HepG2 (cell line): Measurements from ENCODE around the gene CACNG4. TPM values are rescaled to one million over a fixed set of nuclear protein-coding genes. Genes with fewer than 3 reads are reported as not detected.
A peak's percentile ranks its signal among the peaks of the same experiment; 100 is the strongest.

ENCODE experiments used
- ATAC-seq: fragments of 200-7000 bp; cut with Tn5 transposase; 3 replicates; pipeline ENCODE4 v1.9.1; 2020; ENCODE audit warnings: mild to moderate bottlenecking, moderate library complexity
- BruUV-seq: library from RNA; stranded (reverse); fragments of 400-500 nt; replicated peaks from 2 replicates; lab custom pipeline; 2021; lab: Mats Ljungman, UMichigan
- CTCF ChIA-PET: fragments of 300-600 bp; formaldehyde crosslinking; extraction: SDS; loops from one replicate; lab custom pipeline; 2021; ENCODE audit warnings: low total read pairs, inconsistent platforms, low intra/inter-chr PET ratio; lab: Yijun Ruan, JAX
- POLR2A ChIA-PET: fragments of 350-600 bp; sonication (Branson Sonifier 250); formaldehyde crosslinking; loops from one replicate; lab custom pipeline; 2020; ENCODE audit warnings: antibody characterized with exemption, inconsistent platforms; lab: Yijun Ruan, JAX
- DNase-seq: peaks from one replicate; pipeline ENCODE4 v3.0.0-alpha.2; 2015; ENCODE audit warnings: low spot score
- FAIRE-seq: peaks from 3 replicates; lab custom pipeline; 2011; peaks lifted over from hg19 to GRCh38; lab: Jason Lieb, UNC
- H2AFZ ChIP-seq: one replicate; pipeline ENCODE4 v1.6.1; 2011; ENCODE audit warnings: low read length, inconsistent platforms
- H3K27ac ChIP-seq: fragments of 300-600 bp; 3 replicates; pipeline ENCODE4 v1.8.0; 2011; ENCODE audit warnings: mixed run types, mild to moderate bottlenecking, mixed read lengths, low read length, inconsistent platforms; ENCODE audit not compliant: insufficient read depth; ENCODE audit errors: extremely low read length
- H3K27me3 ChIP-seq, 2 experiments: fragments of 200-600 bp in 1 of 2; 2 replicates in 1 of 2; 3 replicates in 1 of 2; pipeline versions ENCODE4 v1.6.0 to v1.8.0; 2011; ENCODE audit warnings: low read length in 2 of 2, mild to moderate bottlenecking in 2 of 2, moderate library complexity in 2 of 2, inconsistent platforms in 1 of 2; ENCODE audit not compliant: insufficient read depth in 2 of 2, control insufficient read depth in 1 of 2
- H3K36me3 ChIP-seq, 2 experiments: fragments of 200-600 bp in 1 of 2; replicated peaks in 1 of 2; 2 replicates in 1 of 2; 3 replicates in 1 of 2; pipeline versions ENCODE4 v1.5.1 to v1.8.0; 2011; ENCODE audit warnings: low read length in 2 of 2, inconsistent platforms in 1 of 2; ENCODE audit not compliant: insufficient read depth in 2 of 2, control insufficient read depth in 1 of 2
- H3K4me1 ChIP-seq: 2 replicates; pipeline ENCODE4 v1.5.1; 2012; ENCODE audit warnings: low read length, inconsistent platforms; ENCODE audit not compliant: insufficient read depth
- H3K4me2 ChIP-seq: 2 replicates; pipeline ENCODE4 v1.6.0; 2011; ENCODE audit warnings: low read depth, low read length, inconsistent platforms
- H3K4me3 ChIP-seq, 3 experiments: fragments of 200-600 bp in 1 of 3; sonication (generic), shearing (Covaris generic) in 1 of 3; replicated peaks in 1 of 3; 2 replicates each; pipeline ENCODE4 v1.5.1; 2011 to 2016; ENCODE audit warnings: low read length in 3 of 3, inconsistent platforms in 2 of 3, low read depth in 2 of 3, mild to moderate bottlenecking in 2 of 3, control low read depth in 1 of 3, mixed read lengths in 1 of 3; ENCODE audit not compliant: insufficient read depth in 1 of 3
- H3K79me2 ChIP-seq: one replicate; pipeline ENCODE4 v1.6.1; 2011; ENCODE audit warnings: low read length, inconsistent platforms; ENCODE audit not compliant: insufficient read depth
- H3K9ac ChIP-seq: 2 replicates; pipeline ENCODE4 v1.6.0; 2011; ENCODE audit warnings: mild to moderate bottlenecking, low read depth, low read length, inconsistent platforms; ENCODE audit not compliant: insufficient read depth
- H3K9me3 ChIP-seq: 2 replicates; pipeline ENCODE4 v1.5.1; 2012; ENCODE audit warnings: mild to moderate bottlenecking, low read length
- H4K20me1 ChIP-seq: 2 replicates; pipeline ENCODE4 v1.6.0; 2011; ENCODE audit warnings: inconsistent platforms, mild to moderate bottlenecking, low read length, moderate library complexity; ENCODE audit not compliant: insufficient read depth
- ARID2 ChIP-seq: sonication (generic); formaldehyde crosslinking; IDR thresholded peaks from 2 replicates; pipeline ENCODE4 v1.8.1; 2022; ENCODE audit warnings: mild to moderate bottlenecking, missing genetic modification reagents, borderline replicate concordance
- BCL6 ChIP-seq: IDR thresholded peaks from 2 replicates; pipeline ENCODE4 v1.6.1; 2016; ENCODE audit warnings: missing genetic modification reagents, missing compliant biosample characterization
- HDAC2 ChIP-seq: sonication (generic); formaldehyde crosslinking; IDR thresholded peaks from 2 replicates; pipeline ENCODE4 v1.4.0; 2020; ENCODE audit warnings: missing genetic modification reagents
- NCOA5 ChIP-seq: sonication (generic); formaldehyde crosslinking; IDR thresholded peaks from 2 replicates; pipeline ENCODE4 v1.4.0; 2020; ENCODE audit warnings: missing genetic modification reagents
- SNAPC2 ChIP-seq: sonication (generic); formaldehyde crosslinking; IDR thresholded peaks from 2 replicates; pipeline ENCODE4 v1.8.1; 2022; ENCODE audit warnings: mild to moderate bottlenecking, missing genetic modification reagents
- TARDBP ChIP-seq: sonication (generic); formaldehyde crosslinking; IDR thresholded peaks from 2 replicates; pipeline ENCODE4 v1.8.0; 2022; ENCODE audit warnings: mild to moderate bottlenecking, missing genetic modification reagents
- TBX2 ChIP-seq: sonication (generic); formaldehyde crosslinking; IDR thresholded peaks from 2 replicates; pipeline ENCODE4 v1.5.0; 2020; ENCODE audit warnings: missing genetic modification reagents, mild to moderate bottlenecking, borderline replicate concordance
- TGIF2 ChIP-seq: IDR thresholded peaks from 2 replicates; pipeline ENCODE4 v1.6.1; 2016; ENCODE audit warnings: control low read depth, missing compliant biosample characterization
- ZBTB7A ChIP-seq: sonication (generic); formaldehyde crosslinking; IDR thresholded peaks from 2 replicates; pipeline ENCODE4 v1.8.0; 2022; ENCODE audit warnings: mild to moderate bottlenecking, missing genetic modification reagents
- ZFP41 ChIP-seq: sonication (generic); formaldehyde crosslinking; IDR thresholded peaks from 2 replicates; pipeline ENCODE4 v1.4.0; 2020; ENCODE audit warnings: mild to moderate bottlenecking, missing genetic modification reagents, borderline replicate concordance
- ZMYM3 ChIP-seq: sonication (generic); formaldehyde crosslinking; IDR thresholded peaks from 2 replicates; pipeline ENCODE4 v1.5.1; 2020; ENCODE audit warnings: mild to moderate bottlenecking, missing genetic modification reagents
- ZNF263 ChIP-seq: sonication (generic); formaldehyde crosslinking; IDR thresholded peaks from 2 replicates; pipeline ENCODE4 v1.4.0; 2020; ENCODE audit warnings: missing genetic modification reagents
- ZNF296 ChIP-seq: sonication (generic); formaldehyde crosslinking; conservative IDR thresholded peaks from 2 replicates; pipeline ENCODE4 v1.5.0; 2020; ENCODE audit warnings: mild to moderate bottlenecking, missing genetic modification reagents
- ZNF335 ChIP-seq: sonication (generic); formaldehyde crosslinking; IDR thresholded peaks from 2 replicates; pipeline ENCODE4 v1.4.0; 2020; ENCODE audit warnings: missing genetic modification reagents
- ZNF501 ChIP-seq: sonication (generic); formaldehyde crosslinking; IDR thresholded peaks from 2 replicates; pipeline ENCODE4 v1.5.1; 2020; ENCODE audit warnings: mild to moderate bottlenecking, moderate library complexity, missing genetic modification reagents
- ZNF570 ChIP-seq: sonication (generic); formaldehyde crosslinking; IDR thresholded peaks from 2 replicates; pipeline ENCODE4 v1.4.0; 2020; ENCODE audit warnings: mild to moderate bottlenecking, missing genetic modification reagents, borderline replicate concordance
- ZNF768 ChIP-seq: sonication (generic); formaldehyde crosslinking; IDR thresholded peaks from 2 replicates; pipeline ENCODE4 v1.4.0; 2020; ENCODE audit warnings: missing genetic modification reagents
- WGBS: methylation state at CpG from one replicate; pipeline ENCODE4 v1.1.6; 2017; ENCODE audit warnings: low lambda C conversion rate; 5-methylcytosine and 5-hydroxymethylcytosine counted together
- in situ Hi-C: cut with HindIII; loops from 2 replicates; pipeline ENCODE4 v1.10.0; 2017; ENCODE audit warnings: low pct_unique_long_range_greater_than_20kb; ENCODE audit not compliant: extremely low pct_ligation_motif_present
- intact Hi-C: fragments of 100-400 bp; cut with micrococcal nuclease; formaldehyde crosslinking; loops from one replicate; pipeline ENCODE4 v1.10.0; 2022; ENCODE audit not compliant: unreplicated experiment
- polyA plus RNA-seq, 8 experiments: library from polyadenylated mRNA; depleted of rRNA in 3 of 8; stranded (reverse) in 7 of 8; unstranded in 1 of 8; fragments of >200 nt; fragmentation: Illumina TruSeq in 4 of 8; extraction: Trizol in 4 of 8; gene quantifications; 2 replicates each; pipeline versions ENCODE4 v1.2.1 to v1.2.3, GENCODE V29; 2011 to 2016; ENCODE audit warnings: low read depth in 4 of 8, missing spikeins in 1 of 8, mixed read lengths in 1 of 8; ENCODE audit not compliant: insufficient read depth in 1 of 8
- total RNA-seq, 5 experiments: library from RNA; depleted of rRNA; stranded (reverse); fragments of >200 nt; fragmentation: Illumina TruSeq; extraction: Trizol; gene quantifications; 2 replicates each; pipeline ENCODE4 v1.2.3, GENCODE V29; 2016; ENCODE audit warnings: low read depth in 1 of 5
- TF ChIP-seq, protein P1 (sequence below): sonication (generic); formaldehyde crosslinking; IDR thresholded peaks from 2 replicates; pipeline ENCODE4 v1.8.1; 2023; ENCODE audit warnings: mild to moderate bottlenecking, inconsistent platforms, moderate library complexity, missing genetic modification reagents, borderline replicate concordance

CACNG4 gene
- total and polyA plus RNA-seq, 2 of the 13 experiments (the other 11 are each of a cell fraction or from before 2014, with no cell fraction given), result 0.09 TPM

DNA sequence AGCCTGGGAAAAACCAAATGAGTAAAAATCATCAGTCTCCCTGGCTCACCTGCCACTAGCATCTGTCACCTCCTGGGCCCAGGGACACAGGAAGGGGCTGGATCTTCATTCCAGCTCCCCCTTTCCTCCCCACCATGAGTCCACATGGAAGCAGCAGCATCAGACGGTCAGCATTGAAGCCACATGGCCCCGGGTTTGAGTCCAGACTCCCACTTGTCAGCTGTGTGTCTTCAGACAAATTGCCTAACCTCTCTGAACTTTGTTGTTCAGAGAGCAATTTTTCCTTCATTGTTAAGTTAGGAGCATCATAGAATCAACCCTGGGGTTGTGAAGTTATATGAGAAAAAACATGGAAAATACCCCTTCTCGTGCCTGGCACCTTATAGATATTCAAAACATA lies 10.7 kb downstream of the CACNG4 start:
- no peak overlapping the region for H2AFZ ChIP-seq
- ChIA-PET CTCF (interaction anchor here (1.8 kb wide), 1 partner anchor 60 kb away, joined by 9 read pairs; no protein-coding TSS in a partner anchor), POLR2A (no interaction called here)
- peaks cover 7 to 71% of the 10 kb centered on the region in 2 experiments; a peak in 4 of 5 replicates for H3K27me3 ChIP-seq
- no peak overlapping the region for H3K4me3 ChIP-seq
- H4K20me1 ChIP-seq, result no peaks in the 10 kb centered on the region
- H3K4me1 ChIP-seq, result no peaks in the 10 kb centered on the region
- H3K27ac ChIP-seq, result no peak overlapping the region
- 19% methylated on average over 3 of the region's 3 CpGs for WGBS
- no peak overlapping the region for H3K9ac ChIP-seq
- H3K9me3 ChIP-seq, result no peaks in the 10 kb centered on the region
- FAIRE-seq, result no peak
- intact Hi-C loops (loop anchor here (1.0 to 5.0 kb wide), 2 partner anchors 60 to 248 kb away; no protein-coding TSS in a partner anchor), in situ Hi-C loops (no loop called here)
- no TSS peak for BruUV-seq
- H3K79me2 ChIP-seq, result no peaks in the 10 kb centered on the region
- no peak for DNase-seq
- H3K36me3 ChIP-seq, result no peaks in the 10 kb centered on the region
- peak; percentile 92 for TF ChIP-seq ZNF768
- peak; percentile 45; the same call in 1 of the 2 replicates for TF ChIP-seq ZMYM3 (CRISPR knock-in tag)
- no peak for TF ChIP-seq BCL6
- ATAC-seq, result no peak
- no peak overlapping the region for H3K4me2 ChIP-seq

DNA sequence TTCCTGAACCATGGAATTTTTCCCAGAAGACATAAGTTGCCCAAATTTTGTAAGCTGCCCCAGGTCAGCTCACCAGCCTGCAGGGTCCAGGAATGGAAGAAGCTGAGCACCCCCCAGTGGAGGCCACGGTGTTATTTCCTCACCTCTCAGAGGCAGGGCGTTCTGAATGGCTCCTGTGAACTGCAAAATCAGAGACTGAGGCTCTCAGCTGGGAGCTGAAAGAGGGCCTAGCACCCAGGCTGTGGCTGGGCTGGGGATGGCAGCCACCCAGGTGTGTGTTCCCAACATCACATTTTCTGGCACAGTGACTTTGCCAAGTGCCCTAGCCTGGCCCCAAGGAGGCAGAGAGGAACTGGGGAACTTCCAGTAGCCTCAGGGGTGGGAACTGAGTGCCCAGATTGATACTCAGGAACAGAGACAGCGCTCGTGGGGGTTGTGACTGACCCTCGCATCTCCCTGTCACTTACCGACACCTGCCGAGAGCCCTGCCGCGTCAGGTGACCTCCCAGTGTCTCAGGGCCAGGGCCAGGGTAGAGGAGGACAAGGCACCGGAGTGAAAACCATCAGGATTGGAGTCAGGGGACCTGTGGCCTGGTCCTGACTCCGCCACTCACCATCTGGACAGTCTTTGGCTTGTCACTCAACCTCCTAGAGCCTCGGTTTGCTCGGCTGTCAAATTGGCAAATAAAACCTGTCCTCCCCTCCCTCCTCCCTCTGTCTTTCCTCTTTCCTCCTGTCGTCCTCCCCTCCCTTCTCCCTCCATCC lies 11.3 kb downstream of the CACNG4 start:
- H2AFZ ChIP-seq, result no peak overlapping the region
- H3K36me3 ChIP-seq, result no peaks in the 10 kb centered on the region
- no peak overlapping the region for H3K9ac ChIP-seq
- intact Hi-C loops (loop anchor here (1.0 to 5.0 kb wide), 2 partner anchors 60 to 248 kb away; no protein-coding TSS in a partner anchor), in situ Hi-C loops (no loop called here)
- POLR2A ChIA-PET, result no interaction called here
- no peaks in the 10 kb centered on the region for H3K79me2 ChIP-seq
- H3K4me2 ChIP-seq, result no peak overlapping the region
- DNase-seq (peak; percentile 55), ATAC-seq (peak; percentile 81), FAIRE-seq (peak; percentile 36)
- BruUV-seq, result no TSS peak
- H4K20me1 ChIP-seq, result no peaks in the 10 kb centered on the region
- H3K27ac ChIP-seq, result no peak overlapping the region
- no peaks in the 10 kb centered on the region for H3K4me1 ChIP-seq
- CTCF ChIA-PET, result interaction anchor here (1.8 kb wide), 1 partner anchor 61 kb away, joined by 9 read pairs; no protein-coding TSS in a partner anchor
- H3K27me3 ChIP-seq, result peaks cover 7 to 68% of the 10 kb centered on the region in 2 experiments; a peak in 4 of 5 replicates
- H3K9me3 ChIP-seq, result no peaks in the 10 kb centered on the region
- H3K4me3 ChIP-seq, result no peak overlapping the region
- 30% methylated on average over 12 of the region's 14 CpGs for WGBS
- no peak for TF ChIP-seq ZBTB7A (CRISPR knock-in tag)
- TF ChIP-seq ZNF335, result no peak
- TF ChIP-seq, protein P1, sequence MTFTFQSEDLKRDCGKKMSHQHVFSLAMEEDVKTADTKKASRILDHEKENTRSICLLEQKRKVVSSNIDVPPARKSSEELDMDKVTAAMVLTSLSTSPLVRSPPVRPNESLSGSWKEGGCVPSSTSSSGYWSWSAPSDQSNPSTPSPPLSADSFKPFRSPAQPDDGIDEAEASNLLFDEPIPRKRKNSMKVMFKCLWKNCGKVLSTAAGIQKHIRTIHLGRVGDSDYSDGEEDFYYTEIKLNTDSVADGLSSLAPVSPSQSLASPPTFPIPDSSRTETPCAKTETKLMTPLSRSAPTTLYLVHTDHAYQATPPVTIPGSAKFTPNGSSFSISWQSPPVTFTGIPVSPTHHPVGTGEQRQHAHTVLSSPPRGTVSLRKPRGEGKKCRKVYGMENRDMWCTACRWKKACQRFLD (CRISPR knock-in tag), result no peak
- 0 out of 2 replicates have a peak, but pooled peaks have one; percentile 25 for TF ChIP-seq ZNF501 (CRISPR knock-in tag)
- no peak for TF ChIP-seq NCOA5 (CRISPR knock-in tag)
- TF ChIP-seq TBX2 (CRISPR knock-in tag), result no peak
- TF ChIP-seq HDAC2 (CRISPR knock-in tag), result no peak
- TF ChIP-seq TGIF2 (CRISPR knock-in tag), result no peak
- 0 out of 2 replicates have a peak, but pooled peaks have one; percentile 26 for TF ChIP-seq ZNF296 (CRISPR knock-in tag)
- TF ChIP-seq ZNF570 (CRISPR knock-in tag), result no peak
- TF ChIP-seq TARDBP (CRISPR knock-in tag), result no peak
- no peak for TF ChIP-seq ARID2
- TF ChIP-seq ZFP41 (CRISPR knock-in tag), result no peak
- no peak for TF ChIP-seq SNAPC2 (CRISPR knock-in tag)
- TF ChIP-seq ZNF263 (CRISPR knock-in tag), result peak; percentile 80
